Lower leg skin (tissue), 3 donors: ENCODE data around the gene SUMO2.

Experiments
- POLR2A ChIP-seq, 2 donors: fragments of 450-650 bp; IDR thresholded peaks; one replicate each; pipeline ENCODE4 v1.6.1; 2016 to 2017; ENCODE audit warnings: antibody characterized with exemption in 2 of 2, mild to moderate bottlenecking in 1 of 2, moderate library complexity in 1 of 2
- TF ChIP-seq, protein P1 (sequence below), 3 donors: fragments of 450-650 bp; IDR thresholded peaks; one replicate each; pipeline ENCODE4 v1.5.1; 2016; ENCODE audit warnings: antibody characterized with exemption in 3 of 3, mild to moderate bottlenecking in 3 of 3, moderate library complexity in 2 of 3

DNA sequence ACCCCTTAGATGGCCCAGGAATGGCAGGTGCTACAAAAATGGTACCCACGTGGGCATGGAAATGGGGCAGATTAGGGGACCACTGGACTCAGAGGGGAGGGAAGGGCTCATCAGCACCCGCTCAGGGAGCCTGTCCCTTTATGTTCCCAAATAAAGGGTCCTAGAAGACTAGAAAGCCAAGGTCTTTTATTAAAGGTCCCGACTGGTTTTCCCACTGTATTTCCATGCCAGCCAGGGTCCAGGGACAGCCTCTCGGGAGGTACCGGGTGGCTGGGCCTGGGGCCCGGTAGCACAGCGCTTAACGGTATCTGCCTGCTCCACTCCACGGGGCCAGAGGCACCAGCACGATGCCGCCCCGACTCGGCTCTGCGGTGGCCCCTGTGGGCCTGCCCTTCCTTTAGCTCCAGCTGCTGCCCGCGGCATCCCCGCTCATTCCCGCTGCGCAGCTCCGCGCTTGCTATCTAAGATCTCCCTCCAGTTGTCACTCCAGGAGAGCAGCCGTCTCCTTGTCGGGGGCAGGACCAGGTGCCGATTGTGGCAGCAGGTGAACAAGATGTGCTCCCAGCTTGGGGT is 52.6 kb downstream of the SUMO2 start:
- TF ChIP-seq POLR2A (IDR thresholded peaks at IDR 0.05) = no peak
- TF ChIP-seq, protein P1, sequence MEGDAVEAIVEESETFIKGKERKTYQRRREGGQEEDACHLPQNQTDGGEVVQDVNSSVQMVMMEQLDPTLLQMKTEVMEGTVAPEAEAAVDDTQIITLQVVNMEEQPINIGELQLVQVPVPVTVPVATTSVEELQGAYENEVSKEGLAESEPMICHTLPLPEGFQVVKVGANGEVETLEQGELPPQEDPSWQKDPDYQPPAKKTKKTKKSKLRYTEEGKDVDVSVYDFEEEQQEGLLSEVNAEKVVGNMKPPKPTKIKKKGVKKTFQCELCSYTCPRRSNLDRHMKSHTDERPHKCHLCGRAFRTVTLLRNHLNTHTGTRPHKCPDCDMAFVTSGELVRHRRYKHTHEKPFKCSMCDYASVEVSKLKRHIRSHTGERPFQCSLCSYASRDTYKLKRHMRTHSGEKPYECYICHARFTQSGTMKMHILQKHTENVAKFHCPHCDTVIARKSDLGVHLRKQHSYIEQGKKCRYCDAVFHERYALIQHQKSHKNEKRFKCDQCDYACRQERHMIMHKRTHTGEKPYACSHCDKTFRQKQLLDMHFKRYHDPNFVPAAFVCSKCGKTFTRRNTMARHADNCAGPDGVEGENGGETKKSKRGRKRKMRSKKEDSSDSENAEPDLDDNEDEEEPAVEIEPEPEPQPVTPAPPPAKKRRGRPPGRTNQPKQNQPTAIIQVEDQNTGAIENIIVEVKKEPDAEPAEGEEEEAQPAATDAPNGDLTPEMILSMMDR (IDR thresholded peaks at IDR 0.05) = no peak
